Renal cortical epithelial cell (primary cell): ENCODE measurements around the gene SLC2A1. TPM values are rescaled to one million over a fixed set of nuclear protein-coding genes. Genes with fewer than 3 reads are reported as not detected.
"Not testable (repeated sequence)": the region's sequence is repeated elsewhere in the genome, so short reads cannot be mapped to it uniquely, and the experiment has no call there.

ENCODE experiments used
- DNase-seq: peaks from one replicate; pipeline ENCODE4 v3.0.0-alpha.2; 2011; ENCODE audit warnings: low read depth
- total RNA-seq: library from RNA; depleted of rRNA; stranded (reverse); fragments of >200 nt; gene quantifications from 2 replicates; pipeline ENCODE4 v1.2.3, GENCODE V29; 2014

SLC2A1 gene
- total RNA-seq, 1 donor from 2014 or later = 578 TPM

DNA sequence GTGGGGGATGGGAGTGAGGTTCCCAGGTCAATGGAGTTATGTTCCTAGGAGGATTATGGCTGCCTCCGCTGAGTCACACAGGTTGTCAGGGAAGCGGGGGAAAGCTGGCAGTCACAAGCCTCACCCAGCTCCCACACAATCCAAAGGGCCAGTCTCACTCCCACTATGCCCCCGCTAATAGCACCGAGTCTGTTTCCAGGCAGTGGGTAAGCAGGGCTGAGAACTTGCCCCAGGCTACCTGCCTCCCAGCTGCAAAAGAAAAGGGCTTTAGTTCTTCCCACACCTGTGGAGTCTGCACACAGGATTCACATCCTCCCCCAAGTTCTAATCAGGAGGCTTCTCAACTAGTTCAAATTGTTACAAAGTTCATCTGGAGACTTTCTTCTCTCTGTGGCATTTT is 58.7 kb downstream of the SLC2A1 start:
- DNase-seq = not testable (repeated sequence)

DNA sequence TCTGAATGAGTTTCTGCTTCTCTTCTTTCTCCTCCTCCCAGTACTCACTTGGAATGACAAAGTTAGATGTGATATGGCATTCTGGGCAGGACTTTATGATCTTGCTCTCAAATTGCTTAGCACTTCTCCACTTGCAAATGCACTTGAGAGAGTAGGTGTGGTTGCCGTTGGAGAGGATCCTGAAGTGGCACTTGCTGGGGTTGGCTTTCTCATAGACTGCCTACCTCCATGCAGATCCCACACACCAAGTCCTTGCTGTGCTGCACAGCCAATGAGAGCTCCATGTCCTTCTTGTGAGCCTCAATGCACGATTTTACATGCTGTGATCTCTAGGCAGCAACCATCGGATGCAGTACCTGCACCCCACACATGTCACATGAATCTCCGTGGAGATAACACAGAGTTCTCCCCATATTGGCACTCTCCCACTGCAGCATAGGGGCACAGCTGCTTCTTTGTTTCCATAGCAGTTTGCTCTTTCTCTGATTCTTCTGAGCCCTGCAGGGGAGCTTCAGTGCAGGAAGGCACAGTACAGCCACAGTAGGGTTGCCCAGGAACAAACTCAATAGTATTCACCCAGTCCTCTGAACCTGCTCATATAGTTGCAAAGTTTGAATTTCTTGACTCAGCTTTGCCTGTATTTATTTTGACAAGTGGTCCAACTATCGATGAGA is 67.1 kb downstream of the SLC2A1 start:
- no peak for DNase-seq

DNA sequence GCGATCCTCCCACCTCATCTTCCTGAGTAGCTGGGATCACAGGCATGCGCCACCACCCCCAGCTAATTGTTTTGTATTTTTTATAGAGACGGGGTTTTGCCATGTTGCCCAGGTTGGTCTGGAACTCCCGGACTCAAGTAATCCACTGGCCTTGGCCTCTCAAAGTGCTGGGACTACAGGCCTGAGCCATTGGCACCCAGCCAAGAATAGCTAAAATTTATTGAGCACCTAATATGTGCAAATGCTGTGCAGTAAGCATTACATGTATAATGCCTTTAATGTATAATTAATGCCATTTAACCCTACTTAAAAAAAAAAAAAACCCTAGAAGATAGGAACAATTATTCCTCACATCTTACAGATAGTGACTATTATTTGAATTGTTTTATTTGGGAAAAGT is 69.4 kb downstream of the SLC2A1 start:
- DNase-seq = no peak

DNA sequence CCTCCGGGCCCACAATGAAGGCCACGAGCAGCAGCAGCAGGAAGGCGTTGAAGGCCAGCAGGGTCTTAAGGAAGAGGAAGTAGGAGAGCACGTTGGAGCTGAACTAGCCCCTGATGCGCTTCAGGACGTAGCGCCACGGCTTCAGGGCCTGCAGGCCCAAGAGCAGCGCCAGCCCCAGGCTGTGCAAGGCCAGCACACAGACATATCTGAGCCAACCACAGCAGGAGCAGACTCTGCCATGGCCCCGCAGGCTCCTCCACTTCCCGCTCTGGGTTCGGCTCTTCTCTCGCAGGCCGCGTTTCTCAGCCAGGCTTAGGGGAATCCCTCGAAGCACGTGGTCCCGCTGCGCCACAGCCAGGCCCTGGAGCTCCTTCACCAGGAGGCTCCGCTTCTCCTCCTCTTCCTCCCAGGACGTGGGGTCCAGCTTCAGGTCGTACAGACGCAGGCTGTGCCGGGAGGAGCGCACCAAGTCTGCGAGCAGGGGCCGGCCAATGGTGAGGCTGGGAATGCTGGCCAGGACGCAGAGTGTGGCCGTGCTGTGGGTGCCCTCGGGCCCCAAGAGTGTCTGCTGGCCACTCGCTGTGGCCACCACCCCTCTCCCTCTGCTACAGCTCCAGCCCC is 70.5 kb downstream of the SLC2A1 start:
- no peak for DNase-seq

DNA sequence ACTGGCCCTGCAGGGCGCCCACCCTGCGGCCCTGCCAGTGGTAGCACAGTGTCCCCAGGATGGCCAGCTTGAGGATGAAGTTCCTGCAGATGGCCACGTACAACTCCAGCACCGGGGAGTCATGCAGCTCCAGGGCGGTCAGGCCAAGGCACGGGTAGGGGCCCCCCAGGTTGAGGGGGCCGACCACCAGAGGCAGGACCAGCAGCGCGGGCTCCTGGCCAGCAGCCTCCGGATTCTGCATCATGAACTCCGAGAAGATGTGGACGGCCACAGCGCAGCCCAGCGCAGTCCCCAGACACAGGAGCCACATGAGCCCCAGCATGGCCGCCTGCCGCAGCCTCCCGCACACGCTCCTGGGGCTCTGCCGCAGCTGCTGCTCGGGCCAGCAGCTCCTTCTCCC is 71.3 kb downstream of the SLC2A1 start:
- no peak for DNase-seq

DNA sequence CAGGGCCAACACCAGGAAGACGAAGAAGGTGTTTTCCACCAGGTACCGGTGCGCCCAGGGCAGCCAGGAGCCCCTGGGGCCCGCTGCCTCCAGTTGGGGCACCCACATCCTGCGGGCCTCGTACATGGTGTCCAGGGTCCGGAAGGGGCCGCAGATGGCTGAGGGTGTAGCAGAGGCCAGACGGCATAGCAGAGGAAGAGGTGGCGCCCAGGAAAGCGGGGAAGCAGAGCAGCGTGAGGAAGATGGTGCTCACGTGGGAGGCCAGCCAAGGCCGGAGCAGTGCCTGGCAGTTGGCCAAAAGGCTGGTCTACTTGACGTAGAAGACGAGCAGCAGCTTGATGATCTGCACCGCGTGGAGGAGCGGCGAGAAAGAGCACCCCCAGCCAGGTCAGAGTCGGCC is 71.9 kb downstream of the SLC2A1 start:
- DNase-seq = no peak

DNA sequence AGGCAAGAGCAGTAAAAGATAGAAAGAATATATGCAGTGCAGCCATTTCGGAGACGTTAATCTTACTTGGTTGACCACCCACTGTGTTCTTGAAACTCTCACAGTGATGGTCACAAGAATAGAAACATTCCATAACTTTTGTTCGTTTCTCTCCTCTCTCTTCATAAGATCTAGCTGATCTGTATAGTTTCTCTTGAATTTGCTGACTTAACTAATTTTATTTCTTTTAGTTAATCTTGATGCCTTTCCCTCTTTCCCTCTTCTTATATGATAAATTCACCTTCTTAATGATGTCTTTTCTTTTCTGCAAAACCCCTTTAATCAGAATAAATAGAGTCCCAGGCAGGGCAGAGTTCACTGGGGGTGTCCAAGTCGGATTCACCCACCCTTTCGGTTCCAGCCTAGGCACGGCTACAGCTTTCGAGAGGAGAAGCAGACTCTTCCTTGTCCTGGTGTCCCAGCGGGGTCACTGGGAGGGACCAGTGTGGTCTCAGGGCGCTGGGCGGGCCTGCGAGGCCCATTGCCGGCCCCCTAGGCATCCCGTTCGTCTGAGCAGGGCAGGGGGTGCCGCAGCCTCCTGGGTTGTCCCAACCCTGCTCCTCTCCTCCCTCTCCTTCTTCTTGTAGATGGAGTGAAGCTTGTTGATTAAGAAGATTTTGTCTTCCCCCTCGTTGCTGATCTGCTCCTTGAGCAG is 72.5 kb downstream of the SLC2A1 start:
- no peak for DNase-seq

DNA sequence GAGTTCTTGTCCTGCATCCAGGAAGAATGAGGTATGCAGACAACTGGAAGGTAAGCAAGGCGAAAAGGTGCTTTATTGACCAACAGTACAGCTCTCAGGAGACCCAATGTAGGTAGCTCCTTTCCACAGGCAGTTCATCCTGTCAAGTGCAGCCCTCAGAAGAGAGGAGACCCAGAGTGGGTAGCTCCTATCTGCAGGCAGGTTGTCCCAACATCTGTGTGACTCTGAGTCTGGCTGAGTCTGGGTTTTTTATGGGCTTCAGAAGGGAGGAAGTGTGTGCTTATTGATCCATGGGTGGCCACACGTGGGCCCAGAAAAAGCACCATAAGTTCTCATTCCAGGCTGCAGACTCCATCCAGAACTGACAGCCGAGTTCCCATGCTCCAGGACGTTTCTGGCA is 78.3 kb downstream of the SLC2A1 start:
- no peak for DNase-seq

DNA sequence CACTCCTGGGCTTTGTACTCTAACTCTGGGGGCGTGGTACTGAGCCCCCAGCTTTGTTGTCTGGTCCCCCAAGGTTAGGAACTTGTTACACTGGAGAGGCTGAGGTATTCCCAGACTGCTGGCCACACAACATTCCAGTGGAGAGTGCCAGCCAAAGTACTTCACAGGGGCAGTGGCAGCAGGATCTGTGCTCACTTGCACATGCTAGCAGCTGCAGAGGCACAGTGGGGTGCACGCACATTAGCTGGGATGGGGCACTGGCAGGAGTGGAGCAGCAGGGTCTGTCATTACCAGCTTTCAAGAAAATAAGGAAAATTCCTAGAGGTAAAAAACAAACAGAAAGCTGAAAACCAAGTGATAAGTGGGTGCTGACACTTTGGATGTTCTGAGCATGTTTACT is 81.3 kb downstream of the SLC2A1 start:
- no peak for DNase-seq

DNA sequence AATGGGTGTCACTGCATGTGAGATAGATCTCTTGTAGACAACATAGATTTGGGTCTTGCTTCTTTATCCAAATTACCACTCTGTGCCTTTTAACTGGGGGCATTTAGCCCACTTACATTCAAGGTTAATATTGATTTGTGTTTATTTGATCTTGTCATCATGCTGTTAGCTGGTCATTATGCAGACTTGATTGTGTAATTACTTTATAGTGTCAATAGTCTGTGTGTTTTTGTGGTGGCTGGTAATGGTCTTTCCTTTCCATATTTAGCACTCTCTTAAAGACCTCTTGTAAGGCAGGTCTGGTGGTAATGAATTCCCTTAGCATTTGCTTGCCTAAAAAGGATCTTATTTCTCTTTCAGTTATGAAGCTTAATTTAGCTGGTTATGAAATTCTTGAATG is 82.7 kb downstream of the SLC2A1 start:
- no peak for DNase-seq

Other genes with a start within 250 kb of the SLC2A1 start
- 5.7 TPM in 1 of 2 replicates, not detected in the other for gene CLDN19, start 218.6 kb downstream of the SLC2A1 start, total RNA-seq
- 38.9 and 69.6 TPM in 2 replicates for gene P3H1, start 191.8 kb downstream of the SLC2A1 start, total RNA-seq
- gene C1orf50, start 191.6 kb downstream of the SLC2A1 start, total RNA-seq = 6.6 and 8.2 TPM in 2 replicates
- gene TMEM269, start 173.9 kb downstream of the SLC2A1 start, total RNA-seq = not detected in 2 replicates
- gene ERMAP, start 141.7 kb downstream of the SLC2A1 start, total RNA-seq = 8.2 and 17.9 TPM in 2 replicates
- 16.0 and 20.8 TPM in 2 replicates for gene SVBP, start 141.5 kb downstream of the SLC2A1 start, total RNA-seq
- gene ZNF691, start 112.3 kb downstream of the SLC2A1 start, total RNA-seq = 6.3 and 14.5 TPM in 2 replicates
- 70.9 and 91.5 TPM in 2 replicates for gene EBNA1BP2, start 213.4 kb upstream of the SLC2A1 start, total RNA-seq
- gene CFAP57, start 213.5 kb upstream of the SLC2A1 start, total RNA-seq = 3.9 TPM in 1 of 2 replicates, not detected in the other